ENCODE data around the gene GCGR. TPM values are rescaled to one million over a fixed set of nuclear protein-coding genes. Genes with fewer than 3 reads are reported as not detected.

Gene GCGR
- total and polyA plus RNA-seq, 10 donors, result 0.06 to 0.37 (median 0.14) TPM; not detected in 6

DNA sequence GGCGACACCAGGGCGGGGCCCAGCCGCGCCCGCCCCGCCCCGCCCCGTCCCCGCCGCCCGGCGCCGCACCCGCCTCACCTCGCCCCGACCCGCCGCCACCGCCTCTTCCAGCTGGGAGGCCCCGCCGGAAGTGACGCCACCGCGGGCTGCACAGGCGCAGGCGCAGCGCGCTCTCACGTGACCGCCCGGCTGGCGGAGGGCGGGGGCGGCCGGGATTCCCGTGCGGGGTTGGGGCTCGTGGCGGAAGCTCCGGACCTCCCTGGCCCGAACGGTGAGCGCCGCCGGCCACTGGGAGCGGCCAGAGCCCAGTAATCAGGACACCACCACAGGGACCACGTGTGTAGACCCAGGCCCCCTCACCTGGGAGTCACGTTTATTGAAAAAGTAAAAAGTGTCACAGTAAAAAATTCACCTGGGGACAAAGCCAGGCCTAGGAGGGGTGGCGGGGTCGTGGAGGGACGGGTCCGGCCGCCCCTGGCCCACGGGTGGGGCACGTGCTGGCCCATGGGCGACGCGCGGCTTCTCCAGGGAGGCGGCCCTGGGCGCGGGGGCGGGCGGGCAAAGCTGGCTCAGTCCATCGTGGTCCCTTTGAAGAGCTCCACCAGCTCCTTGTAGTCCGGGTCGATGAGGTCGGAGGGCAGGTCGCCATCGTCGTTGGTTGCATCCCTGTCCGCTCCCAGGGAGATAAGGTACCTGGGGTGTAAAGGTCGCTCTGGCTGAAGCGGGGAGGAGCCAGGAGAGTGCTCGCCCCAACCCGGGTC, 29.4 kb downstream of the GCGR start, which contains the start of gene MCRIP1:
MCRIP1 (minus strand) TSS at position 132 of the 761 bp plus-strand sequence. CDS start 8,785 bp downstream, outside the sequence.
- Histone ChIP-seq H3K36me3 (peaks cover 0 to 8% (median 0%) of the 10 kb centered on the region in 6 donors), H3K4me1 (peaks cover 17 to 75% (median 43%) of the 10 kb centered on the region in 6 donors), H3K27me3 (replicated peaks in 1 of 7) (no peaks in the 10 kb centered on the region), H3K4me3 (peak within 1 kb of the TSS; percentile 74 to 93 (median 84)), H3K27ac (peak within 1 kb of the TSS; percentile 72 to 96 (median 93)), H3K9me3 (no peaks in the 10 kb centered on the region)
- DNase-seq, result peak; percentile 98
- intact Hi-C loops (cut with DNase I; ENCODE audit: low total_unique reads), result no loop called here
- TF ChIP-seq POLR2AphosphoS5 (IDR thresholded peaks at IDR 0.05), result peak; percentile 97
- TF ChIP-seq, protein P1, sequence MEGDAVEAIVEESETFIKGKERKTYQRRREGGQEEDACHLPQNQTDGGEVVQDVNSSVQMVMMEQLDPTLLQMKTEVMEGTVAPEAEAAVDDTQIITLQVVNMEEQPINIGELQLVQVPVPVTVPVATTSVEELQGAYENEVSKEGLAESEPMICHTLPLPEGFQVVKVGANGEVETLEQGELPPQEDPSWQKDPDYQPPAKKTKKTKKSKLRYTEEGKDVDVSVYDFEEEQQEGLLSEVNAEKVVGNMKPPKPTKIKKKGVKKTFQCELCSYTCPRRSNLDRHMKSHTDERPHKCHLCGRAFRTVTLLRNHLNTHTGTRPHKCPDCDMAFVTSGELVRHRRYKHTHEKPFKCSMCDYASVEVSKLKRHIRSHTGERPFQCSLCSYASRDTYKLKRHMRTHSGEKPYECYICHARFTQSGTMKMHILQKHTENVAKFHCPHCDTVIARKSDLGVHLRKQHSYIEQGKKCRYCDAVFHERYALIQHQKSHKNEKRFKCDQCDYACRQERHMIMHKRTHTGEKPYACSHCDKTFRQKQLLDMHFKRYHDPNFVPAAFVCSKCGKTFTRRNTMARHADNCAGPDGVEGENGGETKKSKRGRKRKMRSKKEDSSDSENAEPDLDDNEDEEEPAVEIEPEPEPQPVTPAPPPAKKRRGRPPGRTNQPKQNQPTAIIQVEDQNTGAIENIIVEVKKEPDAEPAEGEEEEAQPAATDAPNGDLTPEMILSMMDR (IDR thresholded peaks at IDR 0.05 in 8 of 11, conservative IDR thresholded peaks at IDR 0.05 in 3 of 11), result no peak
- peak in 1 of 3 donors; percentile 73 for TF ChIP-seq POLR2A (IDR thresholded peaks at IDR 0.05)
- WGBS, 5 donors, result 0 to 5% (median 4%) methylated on average over 26 to 76 of the region's 76 CpGs

DNA sequence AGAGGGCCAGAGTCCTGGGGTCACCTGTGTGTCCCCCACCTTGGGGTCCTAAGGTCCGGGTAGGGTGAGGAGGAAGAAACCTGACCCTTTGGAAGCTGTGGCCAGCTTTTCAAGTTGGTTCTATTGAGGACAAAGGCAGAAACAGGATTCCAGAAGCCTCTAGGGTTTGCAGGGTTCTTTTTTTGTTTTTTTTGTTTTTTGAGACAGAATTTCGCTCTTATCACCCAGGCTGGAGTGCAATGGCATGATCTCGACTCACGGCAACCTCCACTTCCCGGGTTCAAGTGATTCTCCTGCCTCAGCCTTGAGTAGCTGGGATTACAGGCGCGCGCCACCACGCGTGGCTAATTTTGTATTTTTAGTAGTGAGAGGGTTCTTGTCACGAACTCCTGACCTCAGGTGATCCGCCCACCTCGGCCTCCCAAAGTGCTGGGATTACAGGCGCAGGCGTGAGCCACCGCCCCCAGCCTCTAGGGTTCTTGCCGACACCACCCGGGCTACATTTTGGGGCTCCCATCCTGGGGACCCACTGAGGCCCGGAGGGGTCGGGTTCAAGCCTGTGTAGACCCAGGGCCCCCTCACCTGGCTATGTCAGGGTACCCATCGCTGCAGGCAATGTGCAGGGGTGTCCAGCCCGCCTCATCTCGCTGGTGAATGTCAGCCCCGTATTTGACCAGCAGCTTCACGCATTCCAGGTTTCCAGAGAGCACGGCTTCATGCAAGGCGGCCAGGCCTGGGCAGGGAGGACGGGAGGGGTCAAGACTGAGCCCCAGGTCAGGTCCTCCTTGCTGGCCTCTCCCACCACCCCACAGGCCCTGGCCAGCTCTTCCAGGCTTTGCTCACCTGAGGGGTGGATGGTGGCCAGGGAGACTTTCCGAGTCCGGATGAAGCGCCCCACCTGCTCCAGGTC, 30.2 kb downstream of the GCGR start:
- Histone ChIP-seq H3K4me3 (peak overlapping the region in 7 of 8 donors; percentile 48 to 93 (median 74)), H3K36me3 (peaks cover 0 to 8% (median 0%) of the 10 kb centered on the region in 6 donors), H3K4me1 (peaks cover 17 to 74% (median 35%) of the 10 kb centered on the region in 6 donors), H3K27ac (peak overlapping the region; percentile 72 to 96 (median 93)), H3K9me3 (no peaks in the 10 kb centered on the region), H3K27me3 (replicated peaks in 1 of 7) (no peaks in the 10 kb centered on the region)
- DNase-seq, result peak; percentile 76
- TF ChIP-seq POLR2AphosphoS5 (IDR thresholded peaks at IDR 0.05) (no peak), POLR2A (IDR thresholded peaks at IDR 0.05) (no peak)
- TF ChIP-seq, protein P1 (IDR thresholded peaks at IDR 0.05 in 8 of 11, conservative IDR thresholded peaks at IDR 0.05 in 3 of 11), result no peak
- 63 to 88% (median 86%) methylated on average over 14 to 31 of the region's 31 CpGs for WGBS, 5 donors
- intact Hi-C loops (cut with DNase I; ENCODE audit: low total_unique reads), result no loop called here

DNA sequence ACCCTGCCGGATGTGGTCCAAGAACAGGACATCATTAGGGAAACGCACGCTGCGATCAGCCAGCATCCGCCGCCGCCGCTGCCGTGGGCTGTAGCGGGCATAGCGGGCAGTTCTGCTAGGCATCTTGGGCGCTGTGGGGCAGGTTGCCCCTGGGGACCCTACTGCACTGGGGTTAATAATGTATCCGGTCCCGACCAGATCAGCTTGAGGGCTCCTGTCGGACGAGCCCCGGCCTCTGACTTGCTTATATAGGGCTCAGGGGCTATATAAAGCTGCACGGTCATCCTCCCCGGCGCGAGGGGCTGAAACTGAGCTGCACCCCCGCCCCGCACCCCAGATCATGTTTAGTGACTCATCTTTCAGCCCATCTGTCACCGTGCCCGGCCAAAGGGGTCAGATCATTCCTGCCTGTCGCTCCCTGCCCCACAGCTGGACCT, 30.9 kb downstream of the GCGR start, which contains the start of gene PPP1R27:
PPP1R27 (minus strand) TSS at position 220 of the 437 bp plus-strand sequence; CDS start at position 123, 97 bp downstream.
- Histone ChIP-seq H3K4me1 (peaks cover 17 to 67% (median 31%) of the 10 kb centered on the region in 6 donors), H3K4me3 (peak within 1 kb of the TSS in 6 of 8 donors; percentile 50 to 93 (median 76)), H3K27ac (peak within 1 kb of the TSS in 6 of 8 donors; percentile 72 to 95 (median 93)), H3K36me3 (peaks cover 0 to 4% (median 0%) of the 10 kb centered on the region in 6 donors), H3K9me3 (no peaks in the 10 kb centered on the region), H3K27me3 (replicated peaks in 1 of 7) (no peaks in the 10 kb centered on the region)
- intact Hi-C loops (cut with DNase I; ENCODE audit: low total_unique reads), result no loop called here
- peak; percentile 72 for DNase-seq
- 89 to 95% (median 94%) methylated on average over 2 to 26 of the region's 26 CpGs for WGBS, 5 donors
- TF ChIP-seq, protein P1 (IDR thresholded peaks at IDR 0.05 in 8 of 11, conservative IDR thresholded peaks at IDR 0.05 in 3 of 11), result no peak
- no peak for TF ChIP-seq POLR2AphosphoS5 (IDR thresholded peaks at IDR 0.05)
- no peak for TF ChIP-seq POLR2A (IDR thresholded peaks at IDR 0.05)
